ENCODE data around the gene RLN2.

Gene RLN2

DNA sequence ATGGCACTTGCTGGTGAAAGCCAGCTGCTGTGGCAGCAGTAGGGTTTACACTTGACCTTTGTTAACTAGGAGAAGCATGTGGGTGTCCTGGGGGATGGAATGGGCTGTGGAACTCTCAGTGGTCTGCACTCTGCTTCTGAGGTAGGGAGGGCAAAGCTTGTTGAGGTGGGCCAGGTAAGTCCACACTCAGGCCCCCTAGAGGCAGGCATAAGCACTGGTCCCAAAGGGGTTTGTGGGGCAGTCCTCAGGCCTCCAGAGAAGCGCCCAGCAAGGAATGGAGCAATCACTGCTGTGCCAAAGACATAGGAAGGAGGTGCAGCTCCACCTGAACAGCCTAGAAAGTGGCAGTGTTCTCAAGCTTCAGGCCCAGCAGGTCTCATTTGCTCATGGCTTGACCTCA lies 38.6 kb downstream of the RLN2 start:
- DNase-seq, result no peak

GRCh38 chr9:5264219-5264595 lies 40.3 kb downstream of the RLN2 start:
- no peak for DNase-seq

DNA sequence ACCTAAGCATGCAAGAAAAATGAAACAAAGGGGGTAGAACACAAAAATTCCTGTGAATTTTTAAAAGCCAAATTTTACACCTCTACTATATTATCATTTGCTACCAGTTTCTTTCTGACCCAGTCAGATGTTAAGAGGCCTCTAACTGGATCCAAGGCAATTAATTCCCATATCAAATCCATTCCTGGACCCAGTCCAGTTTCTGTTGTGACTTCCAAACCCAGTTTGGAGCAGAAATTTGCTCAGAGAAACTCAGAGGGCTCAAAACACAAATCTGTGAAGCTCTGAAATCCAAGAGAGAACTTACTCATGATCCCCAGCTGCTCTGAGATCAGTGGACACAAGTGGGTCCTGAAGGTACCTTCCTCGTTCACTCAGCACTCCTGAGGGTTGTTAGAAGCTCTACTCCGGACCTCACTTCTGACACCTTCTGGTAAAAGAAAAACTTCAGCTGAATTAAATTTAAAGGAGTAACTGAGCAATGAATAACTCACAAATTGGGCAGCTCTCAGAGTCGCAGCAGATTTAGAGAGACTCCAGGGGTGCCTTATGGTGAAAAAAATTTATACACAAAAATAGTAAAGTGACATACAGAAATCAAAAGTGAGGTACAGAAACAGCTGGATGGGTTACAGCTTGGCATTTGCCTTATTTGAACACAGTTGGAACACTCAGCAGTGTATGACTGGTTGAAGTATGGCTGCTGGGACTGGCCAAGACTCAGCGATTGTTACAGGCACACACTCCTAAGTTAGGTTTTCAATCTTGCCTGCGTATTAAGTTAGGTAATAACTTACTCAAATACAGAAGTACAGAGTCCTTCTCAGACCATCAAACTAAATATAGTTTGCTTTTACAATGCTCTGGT lies 40.9 kb downstream of the RLN2 start:
- DNase-seq, result no peak

All from NCI-H1694 treated with DMSO at 0.1 percent for 48 hours (cell line).